HG03064 (cell line): ENCODE data around the gene COMT.

Experiments used
- ATAC-seq: cut with Tn5 transposase; IDR thresholded peaks from one replicate; pipeline ENCODE4 v1.9.1; 2021; ENCODE audit warnings: low read depth; ENCODE audit not compliant: unreplicated experiment

COMT gene

DNA sequence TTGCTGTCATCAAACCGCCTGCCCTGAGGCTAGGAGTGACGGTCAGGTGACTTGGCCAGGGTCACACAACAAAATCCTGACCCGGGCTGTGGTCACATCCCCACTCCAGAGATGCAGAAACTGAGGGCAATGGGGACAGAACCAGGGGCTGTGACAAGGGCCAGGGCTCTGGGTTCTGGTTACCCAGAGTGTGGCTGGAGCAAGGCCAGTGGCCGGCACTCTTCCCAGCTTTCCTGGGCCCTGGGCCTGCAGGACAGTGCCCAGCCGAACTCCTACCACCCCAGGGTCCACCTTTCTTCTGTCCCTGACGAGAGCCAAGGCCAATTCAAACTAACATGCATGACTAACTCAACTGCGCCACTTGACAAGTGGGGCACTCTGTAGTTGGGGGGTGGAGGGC lies 39.2 kb downstream of the COMT start:
- no peak for ATAC-seq

DNA sequence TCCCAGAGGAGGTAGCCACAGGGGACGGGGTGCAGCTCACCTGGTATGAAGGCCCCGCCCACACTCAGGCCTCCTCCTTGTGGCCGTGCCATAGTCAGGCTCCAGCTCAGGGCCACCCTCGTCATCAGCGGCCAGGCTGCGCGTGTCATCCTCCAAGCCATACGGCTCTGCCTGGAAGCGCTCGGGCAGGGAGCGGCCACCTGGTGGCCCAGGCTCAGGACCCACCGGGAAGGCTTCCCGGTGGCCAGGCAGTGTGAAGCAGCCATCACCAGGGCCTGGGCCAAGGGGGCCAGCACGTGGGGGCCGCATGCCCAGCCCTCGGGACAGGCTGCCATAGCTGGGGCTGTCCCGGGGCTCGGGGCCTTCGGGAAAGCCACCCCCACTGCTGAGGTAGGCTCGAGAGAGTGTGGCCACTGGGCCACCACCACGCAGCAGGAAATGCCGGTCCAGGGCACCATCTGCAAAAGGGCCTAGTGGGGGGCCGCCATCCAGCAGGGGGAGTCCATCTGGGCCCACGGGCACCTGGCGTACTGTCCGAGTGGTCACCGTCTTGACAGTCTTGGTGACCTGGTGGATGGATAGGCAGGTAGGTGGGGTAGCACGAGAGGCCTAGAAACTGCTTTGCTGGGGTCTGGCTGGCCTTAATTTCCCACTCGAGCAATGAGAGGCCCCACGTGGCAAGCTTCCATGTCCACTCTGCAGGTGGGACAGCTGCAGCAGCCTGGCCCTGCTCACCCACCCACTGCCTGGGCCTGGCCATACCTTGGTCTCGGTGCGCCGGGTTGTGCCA lies 39.8 kb downstream of the COMT start:
- ATAC-seq, result no peak

DNA sequence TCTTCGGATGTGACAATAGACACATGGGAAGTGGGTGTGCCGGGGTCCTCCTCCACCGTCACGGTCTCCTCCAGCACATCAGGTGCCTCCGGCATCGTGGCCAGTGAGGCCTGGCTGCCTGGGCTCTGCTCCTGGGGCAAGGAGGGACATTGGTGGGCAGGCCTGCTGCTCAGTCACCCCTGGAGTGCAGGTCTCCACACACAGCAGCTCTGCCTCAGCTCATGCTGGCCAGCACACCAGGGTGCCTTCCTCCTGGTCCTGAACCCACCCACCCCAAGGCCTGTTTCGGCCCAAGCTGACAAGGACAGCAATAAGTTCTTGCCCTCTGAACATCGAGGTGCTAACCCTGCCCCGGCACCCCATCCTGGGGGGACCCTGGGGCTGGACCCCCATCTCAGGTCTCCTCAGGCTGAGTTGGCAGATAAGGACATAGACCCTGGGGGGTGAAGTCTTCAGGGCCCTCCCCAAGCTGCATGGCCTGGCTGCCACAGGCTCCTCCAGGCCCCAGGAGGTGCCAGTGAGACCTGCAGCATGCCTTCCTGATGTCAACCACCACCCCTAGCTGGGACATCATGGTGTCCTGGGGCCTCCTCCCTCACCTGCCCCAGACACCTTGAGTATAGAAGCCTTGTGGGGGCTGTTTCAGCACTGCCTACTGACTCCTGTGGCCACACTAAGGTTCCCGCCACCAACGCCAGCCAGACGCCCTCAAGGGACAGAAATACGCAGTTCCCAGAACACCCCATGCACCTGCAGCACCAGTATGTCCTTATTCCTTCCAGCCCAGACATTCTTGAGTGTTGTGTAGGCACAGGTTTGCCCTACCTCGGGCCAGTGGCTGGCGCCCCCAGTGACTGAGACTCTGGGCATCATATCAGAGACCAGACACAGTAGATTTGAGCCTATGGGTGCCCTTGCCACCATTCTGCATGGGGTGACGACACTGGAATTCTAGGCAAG lies 40.7 kb downstream of the COMT start:
- no peak for ATAC-seq

GRCh38 chr22:19982991-19983578 lies 41.5 kb downstream of the COMT start:
- no peak for ATAC-seq

- ATAC-seq, result no peak
Observed at GRCh38 chr22:19983741-19984140, 42.2 kb downstream of the COMT start.

DNA sequence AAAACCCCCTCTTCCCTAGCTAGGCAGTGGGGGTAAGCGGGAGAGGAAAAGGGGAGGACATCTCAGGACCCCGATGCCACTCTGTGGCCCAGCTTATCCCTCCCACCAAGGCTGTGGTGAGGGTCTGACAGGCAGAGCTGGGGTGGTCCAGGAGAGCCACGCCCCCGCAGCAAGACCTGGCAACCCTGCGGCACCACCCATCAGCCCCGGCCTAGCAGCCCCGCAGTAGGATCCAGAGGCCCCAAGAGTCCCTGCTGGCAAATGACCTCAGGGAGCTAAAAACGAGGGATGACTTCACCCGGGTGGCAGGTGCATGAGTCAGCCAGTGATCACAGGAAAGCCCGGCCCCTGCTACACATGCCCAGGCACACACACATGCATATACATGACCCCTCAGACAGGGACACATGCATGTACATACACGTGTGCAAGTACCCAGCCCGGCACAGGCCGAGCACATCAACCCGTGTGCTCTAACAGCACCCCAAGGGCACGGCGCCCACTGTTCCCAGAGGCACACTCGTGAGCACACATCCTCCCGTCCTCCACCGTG lies 42.7 kb downstream of the COMT start:
- no peak for ATAC-seq

GRCh38 chr22:19984851-19985811 lies 43.6 kb downstream of the COMT start:
- no peak for ATAC-seq

- ATAC-seq, result no peak
Observed at GRCh38 chr22:19986011-19986409, 44.4 kb downstream of the COMT start.

- ATAC-seq, result no peak
Observed at GRCh38 chr22:19986410-19987341, 45.1 kb downstream of the COMT start.

- no peak for ATAC-seq
Observed at GRCh38 chr22:19987394-19988306, 46.1 kb downstream of the COMT start.

GRCh38 chr22:19988331-19988808 lies 46.8 kb downstream of the COMT start:
- no peak for ATAC-seq

DNA sequence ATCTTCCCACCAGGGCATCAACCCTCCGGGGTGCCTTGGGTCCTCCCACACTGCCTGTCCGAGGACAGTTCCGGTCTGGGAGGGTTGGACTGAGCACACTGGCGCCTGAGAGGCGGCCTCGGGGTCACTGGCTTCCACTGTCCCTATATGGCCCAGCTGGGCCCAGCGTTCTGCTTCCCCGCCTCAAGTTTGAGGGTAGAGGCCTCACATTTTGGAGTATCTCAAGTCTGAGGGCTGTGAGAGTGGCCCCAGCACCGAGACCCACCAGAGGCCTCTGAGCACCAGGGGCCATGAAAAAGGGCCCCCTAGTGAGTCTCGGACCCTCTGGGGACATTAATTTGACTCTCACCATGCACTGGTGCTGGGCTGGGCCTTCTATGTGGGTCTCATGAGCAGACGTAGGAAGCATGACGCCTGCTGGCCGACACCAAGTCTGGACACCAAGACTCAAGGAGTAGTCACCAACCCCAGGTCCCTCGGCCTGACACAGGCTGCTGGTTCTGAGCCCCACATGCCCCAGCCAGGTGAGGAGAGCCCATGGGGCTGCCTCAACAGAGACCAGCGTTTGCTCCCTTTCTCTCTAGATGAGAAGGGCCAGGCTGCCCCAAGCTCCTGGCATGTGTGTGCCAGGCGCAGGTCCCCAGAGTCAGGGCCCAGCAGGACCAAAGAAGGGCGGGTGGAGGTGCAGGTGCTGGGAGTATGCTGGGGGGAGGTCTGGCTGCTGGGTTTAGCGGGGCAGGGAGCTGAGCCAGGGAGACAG lies 47.6 kb downstream of the COMT start:
- no peak for ATAC-seq

DNA sequence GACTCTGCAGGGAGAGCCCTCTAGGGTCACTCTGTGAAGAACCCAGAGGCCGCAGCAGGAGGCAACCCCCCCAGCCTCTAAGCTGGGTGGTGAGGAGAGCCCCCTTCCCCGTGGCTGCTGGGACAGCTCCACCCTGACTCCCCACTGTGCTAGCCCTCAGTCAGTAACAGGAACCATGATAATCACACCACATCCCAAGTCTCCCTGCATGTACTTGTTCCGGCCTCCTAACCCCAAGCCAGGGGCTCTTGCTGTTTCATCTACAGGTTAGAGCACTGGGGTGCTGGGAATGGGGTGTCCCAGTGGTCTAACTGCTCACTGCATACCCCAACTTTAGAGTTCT lies 48.1 kb downstream of the COMT start:
- no peak for ATAC-seq

DNA sequence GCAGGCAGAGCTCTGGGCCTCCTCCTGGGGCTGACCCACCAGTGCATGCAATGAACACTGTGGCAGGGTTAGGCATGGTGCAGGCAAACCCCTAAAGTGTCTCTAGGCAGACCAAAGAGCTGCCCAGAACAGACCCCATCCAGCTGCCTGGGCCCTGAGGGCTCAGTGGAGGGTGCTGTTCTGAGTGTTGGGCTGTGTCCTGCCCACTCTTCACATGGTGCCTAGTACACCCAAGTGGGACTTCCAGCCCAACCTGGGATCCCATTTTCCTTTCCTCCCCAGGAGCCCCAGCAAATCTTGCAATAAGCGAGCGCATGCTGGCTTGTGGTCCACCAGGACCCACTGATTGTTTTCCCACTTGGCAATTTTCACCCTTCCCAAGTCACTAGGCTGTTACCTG lies 48.6 kb downstream of the COMT start:
- ATAC-seq, result no peak

- no peak for ATAC-seq
Observed at GRCh38 chr22:19990609-19991394, 49.2 kb downstream of the COMT start.

GRCh38 chr22:19991395-19991644 lies 49.7 kb downstream of the COMT start:
- no peak for ATAC-seq
